WTC11 (cell line): ENCODE data around the gene BMP7.

Experiments
- ESRRA ChIP-seq: sonication (generic); formaldehyde crosslinking; IDR thresholded peaks from 2 replicates; pipeline ENCODE4 v1.8.1; 2022; ENCODE audit warnings: mild to moderate bottlenecking, missing genetic modification reagents, borderline replicate concordance
- TF ChIP-seq, protein P1 (sequence below): fragments of 200-600 bp; IDR thresholded peaks from 2 replicates; pipeline ENCODE4 v1.8.0; 2022; ENCODE audit warnings: antibody characterized with exemption

GRCh38 chr20:57203986-57204385, 62.5 kb downstream of the BMP7 start:
- TF ChIP-seq, protein P1, sequence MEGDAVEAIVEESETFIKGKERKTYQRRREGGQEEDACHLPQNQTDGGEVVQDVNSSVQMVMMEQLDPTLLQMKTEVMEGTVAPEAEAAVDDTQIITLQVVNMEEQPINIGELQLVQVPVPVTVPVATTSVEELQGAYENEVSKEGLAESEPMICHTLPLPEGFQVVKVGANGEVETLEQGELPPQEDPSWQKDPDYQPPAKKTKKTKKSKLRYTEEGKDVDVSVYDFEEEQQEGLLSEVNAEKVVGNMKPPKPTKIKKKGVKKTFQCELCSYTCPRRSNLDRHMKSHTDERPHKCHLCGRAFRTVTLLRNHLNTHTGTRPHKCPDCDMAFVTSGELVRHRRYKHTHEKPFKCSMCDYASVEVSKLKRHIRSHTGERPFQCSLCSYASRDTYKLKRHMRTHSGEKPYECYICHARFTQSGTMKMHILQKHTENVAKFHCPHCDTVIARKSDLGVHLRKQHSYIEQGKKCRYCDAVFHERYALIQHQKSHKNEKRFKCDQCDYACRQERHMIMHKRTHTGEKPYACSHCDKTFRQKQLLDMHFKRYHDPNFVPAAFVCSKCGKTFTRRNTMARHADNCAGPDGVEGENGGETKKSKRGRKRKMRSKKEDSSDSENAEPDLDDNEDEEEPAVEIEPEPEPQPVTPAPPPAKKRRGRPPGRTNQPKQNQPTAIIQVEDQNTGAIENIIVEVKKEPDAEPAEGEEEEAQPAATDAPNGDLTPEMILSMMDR = no peak
- no peak for TF ChIP-seq ESRRA (CRISPR knock-in tag)
